ENCODE measurements around the gene SLC24A3.

- TF ChIP-seq, protein P1, sequence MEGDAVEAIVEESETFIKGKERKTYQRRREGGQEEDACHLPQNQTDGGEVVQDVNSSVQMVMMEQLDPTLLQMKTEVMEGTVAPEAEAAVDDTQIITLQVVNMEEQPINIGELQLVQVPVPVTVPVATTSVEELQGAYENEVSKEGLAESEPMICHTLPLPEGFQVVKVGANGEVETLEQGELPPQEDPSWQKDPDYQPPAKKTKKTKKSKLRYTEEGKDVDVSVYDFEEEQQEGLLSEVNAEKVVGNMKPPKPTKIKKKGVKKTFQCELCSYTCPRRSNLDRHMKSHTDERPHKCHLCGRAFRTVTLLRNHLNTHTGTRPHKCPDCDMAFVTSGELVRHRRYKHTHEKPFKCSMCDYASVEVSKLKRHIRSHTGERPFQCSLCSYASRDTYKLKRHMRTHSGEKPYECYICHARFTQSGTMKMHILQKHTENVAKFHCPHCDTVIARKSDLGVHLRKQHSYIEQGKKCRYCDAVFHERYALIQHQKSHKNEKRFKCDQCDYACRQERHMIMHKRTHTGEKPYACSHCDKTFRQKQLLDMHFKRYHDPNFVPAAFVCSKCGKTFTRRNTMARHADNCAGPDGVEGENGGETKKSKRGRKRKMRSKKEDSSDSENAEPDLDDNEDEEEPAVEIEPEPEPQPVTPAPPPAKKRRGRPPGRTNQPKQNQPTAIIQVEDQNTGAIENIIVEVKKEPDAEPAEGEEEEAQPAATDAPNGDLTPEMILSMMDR (IDR thresholded peaks at IDR 0.05) = no peak
- no peak for TF ChIP-seq POLR2A (IDR thresholded peaks at IDR 0.05)
These were observed 196.5 kb downstream of the SLC24A3 start for GRCh38 chr20:19408971-19409370.
